Stomach (tissue), 9 donors: ENCODE measurements around the gene ERI3. TPM values are rescaled to one million over a fixed set of nuclear protein-coding genes. Genes with fewer than 3 reads are reported as not detected.
A peak's percentile ranks its signal among the peaks of the same experiment; 100 is the strongest.

Experiments
- DNase-seq, 2 donors: peaks; one replicate each; pipeline versions ENCODE4 v3.0.0 to v3.0.0-alpha.2; 2013 to 2019
- H3K27ac ChIP-seq, 5 donors: fragments of 200-600 bp in 4 of 5; sonication (generic) in 4 of 5; one replicate each; pipeline ENCODE4 v1.5.1; 2013 to 2019; ENCODE audit warnings: mild to moderate bottlenecking in 1 of 5, moderate library complexity in 1 of 5
- H3K27me3 ChIP-seq, 3 donors: fragments of 200-600 bp; sonication (generic); one replicate each; pipeline ENCODE4 v1.5.1; 2017 to 2019; ENCODE audit warnings: mixed run types in 1 of 3
- H3K36me3 ChIP-seq, 4 donors: fragments of 200-600 bp; sonication (generic); 1 replicate in 3 of 4; 2 replicates in 1 of 4; pipeline ENCODE4 v1.5.1; 2016 to 2019
- H3K4me1 ChIP-seq, 4 donors: fragments of 200-600 bp; sonication (generic); one replicate each; pipeline ENCODE4 v1.5.1; 2016 to 2019
- H3K4me3 ChIP-seq, 4 donors: fragments of 200-600 bp; sonication (generic) in 3 of 4; one replicate each; pipeline ENCODE4 v1.5.1; 2016 to 2019; ENCODE audit warnings: mild to moderate bottlenecking in 1 of 4
- H3K9me3 ChIP-seq, 4 donors: fragments of 200-600 bp; sonication (generic); one replicate each; pipeline ENCODE4 v1.5.1; 2016 to 2019
- EP300 ChIP-seq: sonication (generic); formaldehyde crosslinking; IDR thresholded peaks from one replicate; pipeline ENCODE4 v1.6.1; 2017; ENCODE audit warnings: antibody characterized with exemption
- POLR2A ChIP-seq, 4 donors: fragments of 450-650 bp; IDR thresholded peaks; one replicate each; pipeline ENCODE4 v1.6.1; 2016; ENCODE audit warnings: antibody characterized with exemption in 4 of 4, control low read depth in 2 of 4, mild to moderate bottlenecking in 1 of 4, moderate library complexity in 1 of 4
- POLR2AphosphoS5 ChIP-seq, 3 donors: sonication (generic); formaldehyde crosslinking; IDR thresholded peaks; one replicate each; pipeline ENCODE4 v1.6.1; 2016; ENCODE audit warnings: antibody characterized with exemption in 3 of 3
- WGBS, 5 donors: extraction: QIAGEN DNeasy Blood & Tissue Kit in 3 of 5; methylation state at CpG; one replicate each; pipeline versions ENCODE4 v1.1.5 to v1.1.7; 2013 to 2018; 5-methylcytosine and 5-hydroxymethylcytosine counted together
- intact Hi-C: fragments of 100-400 bp; cut with DNase I; formaldehyde crosslinking; loops from one replicate; pipeline ENCODE4 v1.15.1; 2023; ENCODE audit warnings: low total_unique reads
- polyA plus RNA-seq, 3 donors: library from polyadenylated mRNA; stranded (reverse); fragments of 200-250 nt; gene quantifications; one replicate each; pipeline ENCODE4 v1.2.3, GENCODE V29; 2013
- total RNA-seq, 5 donors: library from RNA; depleted of rRNA; stranded (reverse); fragments of >200 nt; gene quantifications; one replicate each; pipeline versions ENCODE4 v1.1.0 to v1.2.3, GENCODE V29; 2014 to 2016
- TF ChIP-seq, protein P1 (sequence below), 7 experiments: fragments of 450-650 bp in 4 of 7; fragments of 200-600 bp in 3 of 7; sonication (generic) in 3 of 7; IDR thresholded peaks; one replicate each; pipeline ENCODE4 v1.5.1; 2016 to 2019; ENCODE audit warnings: antibody characterized with exemption in 7 of 7, control low read depth in 2 of 7, mild to moderate bottlenecking in 1 of 7
- donor health status: healthy with polysubstance abuse.
- donor health status: Bipolar disorder and iron deficiency.
- donor health status: healthy.

Gene ERI3
- total and polyA plus RNA-seq, 8 donors = 18.7 to 110 (median 30.1) TPM

DNA sequence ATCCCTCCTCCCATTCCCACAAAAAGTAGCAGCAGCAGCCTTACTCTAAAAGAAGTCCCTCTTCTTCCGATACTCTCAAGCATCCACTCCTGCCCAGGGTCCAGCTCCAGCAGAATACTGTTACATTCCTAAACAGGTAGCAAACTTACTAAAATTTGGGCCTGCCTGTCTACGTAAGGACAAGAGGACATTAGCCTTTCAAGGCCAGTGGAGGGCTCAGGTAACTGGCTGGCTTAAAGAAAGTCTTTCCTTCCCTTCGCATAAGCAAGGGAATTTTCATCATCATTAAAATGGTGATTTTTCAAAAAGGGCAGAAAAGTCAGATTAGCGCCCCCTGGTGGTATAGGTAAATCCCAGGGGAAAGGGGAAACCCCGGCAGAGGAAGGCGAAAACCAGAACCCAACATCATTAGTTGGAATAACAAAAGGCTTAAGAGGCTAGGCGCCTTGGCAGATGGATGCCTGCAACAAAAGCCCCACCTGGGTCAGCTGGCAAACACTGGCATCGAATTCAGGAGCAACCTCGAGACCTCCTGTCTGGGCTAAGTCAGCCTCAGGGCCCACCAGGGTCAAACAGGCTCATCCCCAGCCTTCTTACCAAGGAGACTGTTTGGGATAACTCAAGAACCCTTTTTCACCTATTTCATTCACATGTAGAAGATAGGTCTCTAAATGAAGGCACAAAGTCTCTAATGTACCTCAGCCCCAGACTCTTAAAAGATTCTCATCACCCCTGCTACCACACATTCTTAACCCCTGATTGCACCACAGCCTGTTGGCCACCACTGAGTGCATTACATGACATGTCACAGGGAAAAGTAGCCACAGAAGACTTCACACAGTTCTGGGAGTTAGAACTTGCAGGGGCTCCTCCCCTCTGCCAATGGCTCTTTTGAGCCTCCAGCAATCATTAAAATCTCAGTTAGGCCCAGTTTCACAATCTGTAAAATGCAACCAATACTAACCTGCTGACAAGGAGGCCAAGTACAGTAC lies 36.7 kb downstream of the ERI3 start:
- DNase-seq = peak in 1 of 2 donors; percentile 62
- H3K4me1 ChIP-seq = no peaks in the 10 kb centered on the region
- H3K27me3 ChIP-seq = no peaks in the 10 kb centered on the region
- intact Hi-C loops = loop anchor here (5.0 kb wide), 1 partner anchor 101 kb away; no protein-coding TSS in a partner anchor
- WGBS, 5 donors = 44 to 52% (median 51%) methylated on average over 9 of the region's 9 CpGs
- H3K27ac ChIP-seq = no peak overlapping the region
- no peak for TF ChIP-seq POLR2A (IDR thresholded peaks at IDR 0.05)
- TF ChIP-seq, protein P1, sequence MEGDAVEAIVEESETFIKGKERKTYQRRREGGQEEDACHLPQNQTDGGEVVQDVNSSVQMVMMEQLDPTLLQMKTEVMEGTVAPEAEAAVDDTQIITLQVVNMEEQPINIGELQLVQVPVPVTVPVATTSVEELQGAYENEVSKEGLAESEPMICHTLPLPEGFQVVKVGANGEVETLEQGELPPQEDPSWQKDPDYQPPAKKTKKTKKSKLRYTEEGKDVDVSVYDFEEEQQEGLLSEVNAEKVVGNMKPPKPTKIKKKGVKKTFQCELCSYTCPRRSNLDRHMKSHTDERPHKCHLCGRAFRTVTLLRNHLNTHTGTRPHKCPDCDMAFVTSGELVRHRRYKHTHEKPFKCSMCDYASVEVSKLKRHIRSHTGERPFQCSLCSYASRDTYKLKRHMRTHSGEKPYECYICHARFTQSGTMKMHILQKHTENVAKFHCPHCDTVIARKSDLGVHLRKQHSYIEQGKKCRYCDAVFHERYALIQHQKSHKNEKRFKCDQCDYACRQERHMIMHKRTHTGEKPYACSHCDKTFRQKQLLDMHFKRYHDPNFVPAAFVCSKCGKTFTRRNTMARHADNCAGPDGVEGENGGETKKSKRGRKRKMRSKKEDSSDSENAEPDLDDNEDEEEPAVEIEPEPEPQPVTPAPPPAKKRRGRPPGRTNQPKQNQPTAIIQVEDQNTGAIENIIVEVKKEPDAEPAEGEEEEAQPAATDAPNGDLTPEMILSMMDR (IDR thresholded peaks at IDR 0.05) = peak in 5 of 7 experiments; percentile 56 to 88 (median 67)
- no peak overlapping the region for H3K4me3 ChIP-seq
- no peaks in the 10 kb centered on the region for H3K9me3 ChIP-seq
- H3K36me3 ChIP-seq = peaks cover 29 to 91% (median 79%) of the 10 kb centered on the region in 4 donors

- Histone ChIP-seq H3K4me1 (no peaks in the 10 kb centered on the region), H3K27ac (no peak overlapping the region), H3K36me3 (peaks cover 43 to 96% (median 91%) of the 10 kb centered on the region in 4 donors), H3K27me3 (no peaks in the 10 kb centered on the region), H3K4me3 (no peak overlapping the region), H3K9me3 (no peaks in the 10 kb centered on the region)
- intact Hi-C loops = loop anchor here (5.0 kb wide), 1 partner anchor 99 kb away; no protein-coding TSS in a partner anchor
- no peak for DNase-seq
- TF ChIP-seq POLR2AphosphoS5 (IDR thresholded peaks at IDR 0.05) = no peak
- TF ChIP-seq POLR2A (IDR thresholded peaks at IDR 0.05) = no peak
- TF ChIP-seq, protein P1 (IDR thresholded peaks at IDR 0.05) = no peak
- TF ChIP-seq EP300 = no peak
- WGBS, 5 donors = 29 to 50% (median 37%) methylated on average over 1 of the region's 1 CpG
Measured at GRCh38 chr1:44316231-44316759, 38.8 kb downstream of the ERI3 start.

DNA sequence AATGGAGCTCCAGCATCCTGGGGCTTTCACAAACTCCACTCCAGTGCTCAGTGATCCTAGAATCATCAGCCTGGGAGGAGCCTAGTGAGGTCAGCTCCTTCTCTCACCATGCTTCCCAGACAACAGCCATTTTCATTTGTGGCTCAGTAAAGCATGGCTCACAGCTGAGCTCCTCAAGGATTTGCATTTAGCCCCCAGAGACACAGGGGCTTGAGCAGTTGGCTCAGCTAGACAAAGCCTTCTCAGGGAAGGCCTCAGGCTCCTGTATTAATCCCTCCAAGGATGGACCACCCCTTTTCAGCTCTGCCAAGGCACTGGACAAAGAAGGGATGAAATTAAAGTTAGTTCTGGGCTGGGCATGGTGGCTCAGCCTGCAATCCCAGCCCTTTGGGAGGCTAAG lies 39.5 kb downstream of the ERI3 start:
- no peak for DNase-seq
- no peak overlapping the region for H3K27ac ChIP-seq
- peaks cover 46 to 99% (median 95%) of the 10 kb centered on the region in 4 donors for H3K36me3 ChIP-seq
- TF ChIP-seq, protein P1 (IDR thresholded peaks at IDR 0.05) = no peak
- no peak for TF ChIP-seq EP300
- no peak for TF ChIP-seq POLR2AphosphoS5 (IDR thresholded peaks at IDR 0.05)
- no peak for TF ChIP-seq POLR2A (IDR thresholded peaks at IDR 0.05)
- no peaks in the 10 kb centered on the region for H3K27me3 ChIP-seq
- no peak overlapping the region for H3K4me3 ChIP-seq
- no peaks in the 10 kb centered on the region for H3K4me1 ChIP-seq
- intact Hi-C loops = loop anchor here (5.0 kb wide), 1 partner anchor 98 kb away; no protein-coding TSS in a partner anchor
- no peaks in the 10 kb centered on the region for H3K9me3 ChIP-seq

GRCh38 chr1:44314452-44314851 lies 40.6 kb downstream of the ERI3 start:
- peaks cover 40 to 99% (median 95%) of the 10 kb centered on the region in 4 donors for H3K36me3 ChIP-seq
- no peak for DNase-seq
- H3K27me3 ChIP-seq = no peaks in the 10 kb centered on the region
- intact Hi-C loops = no loop called here
- H3K9me3 ChIP-seq = no peaks in the 10 kb centered on the region
- TF ChIP-seq POLR2A (IDR thresholded peaks at IDR 0.05) = no peak
- no peak for TF ChIP-seq EP300
- TF ChIP-seq, protein P1 (IDR thresholded peaks at IDR 0.05) = no peak
- no peak for TF ChIP-seq POLR2AphosphoS5 (IDR thresholded peaks at IDR 0.05)
- no peak overlapping the region for H3K4me3 ChIP-seq
- no peaks in the 10 kb centered on the region for H3K4me1 ChIP-seq
- H3K27ac ChIP-seq = no peak overlapping the region
- 69 to 79% (median 76%) methylated on average over 5 of the region's 5 CpGs for WGBS, 5 donors
